Eye (tissue), 1 donor: ENCODE results near the gene EN1.
A peak's percentile ranks its signal among the peaks of the same experiment; 100 is the strongest.

Experiments used
- DNase-seq: peaks from one replicate; pipeline ENCODE4 v3.0.0-alpha.2; 2015

EN1 gene

DNA sequence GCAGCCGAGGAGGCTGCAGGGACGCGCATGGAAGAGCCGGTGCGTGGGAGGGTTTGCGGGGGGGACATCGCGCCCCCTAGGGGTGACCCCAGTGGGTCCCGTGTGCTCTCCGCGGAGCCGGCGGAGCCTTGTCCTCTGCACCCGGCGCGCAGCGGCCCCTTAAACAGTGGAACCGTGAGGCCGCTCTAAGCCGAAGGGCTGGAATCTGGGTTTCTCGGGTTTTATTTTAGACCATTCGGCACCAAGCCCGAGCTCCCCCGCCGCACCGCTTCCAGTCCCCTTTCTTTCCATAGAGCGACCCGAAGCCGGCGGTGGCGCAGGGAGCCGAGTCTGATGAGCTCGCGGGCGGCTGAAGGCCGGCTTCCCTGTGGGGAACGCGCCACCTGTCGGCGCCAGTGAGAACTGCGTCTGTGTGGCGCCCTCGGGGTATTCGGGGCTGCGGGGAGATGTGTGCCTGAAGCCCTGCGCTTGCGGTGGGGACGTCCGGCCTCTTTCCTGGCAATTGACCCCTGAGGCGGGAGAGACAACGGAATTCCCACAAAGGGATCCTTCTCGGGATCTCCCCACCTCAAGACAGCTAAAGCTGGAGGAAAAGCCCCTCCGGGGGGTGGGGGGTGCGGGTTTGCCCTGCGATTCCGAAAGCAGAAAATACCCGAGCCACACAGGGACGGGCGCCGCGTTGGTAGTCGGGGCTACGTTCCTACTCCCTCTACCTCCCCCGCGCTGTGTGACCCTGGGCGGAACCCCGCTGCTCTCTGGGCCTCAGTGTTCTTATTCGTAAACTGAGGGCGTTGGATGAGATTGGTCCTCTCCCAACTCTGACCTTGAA is 8.2 kb upstream of the EN1 start:
- peak; percentile 95 for DNase-seq

DNA sequence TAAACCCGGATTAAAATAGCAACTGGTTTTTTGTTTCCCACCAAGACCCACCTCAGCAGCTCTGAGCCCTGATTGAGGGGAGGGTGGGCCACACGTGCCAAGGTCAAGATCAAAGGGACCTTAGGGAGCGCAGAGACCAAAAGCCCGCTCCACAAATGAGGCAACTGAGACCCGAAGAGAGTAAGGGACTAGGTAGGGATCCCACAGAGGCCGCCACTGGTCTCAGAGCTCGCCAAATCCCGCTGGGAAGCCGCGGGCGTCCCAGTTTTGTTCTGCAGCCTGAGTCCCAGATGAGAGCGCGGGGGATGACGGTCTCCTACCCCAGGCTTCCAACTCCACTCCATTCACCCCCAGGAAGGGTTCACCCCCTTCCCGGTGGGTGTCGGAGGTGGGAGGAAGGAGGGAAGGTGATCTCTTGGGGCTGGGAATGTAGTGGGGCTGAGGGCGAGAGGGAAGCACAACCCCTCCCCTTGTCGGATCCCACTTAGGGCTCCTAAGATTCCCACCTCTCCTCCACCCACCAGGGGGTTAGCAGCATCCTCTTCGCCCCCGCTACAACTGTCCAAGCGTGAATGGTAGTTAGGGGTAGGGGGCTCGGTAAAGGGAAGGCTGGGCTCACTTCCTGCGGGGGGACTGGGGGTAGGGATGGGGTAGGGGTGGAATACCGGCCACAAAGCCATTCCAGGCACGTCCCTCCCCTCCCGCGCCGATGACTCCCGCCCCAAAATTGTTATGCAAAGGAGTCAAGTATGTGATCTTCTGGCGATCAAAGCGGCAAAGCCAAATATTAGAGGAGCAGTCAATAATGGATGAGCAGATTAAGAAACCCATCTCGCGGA is 7.3 kb upstream of the EN1 start:
- DNase-seq, result peak; percentile 43

- DNase-seq, result no peak
Measured at GRCh38 chr2:118853651-118854291, 6.3 kb upstream of the EN1 start.

DNA sequence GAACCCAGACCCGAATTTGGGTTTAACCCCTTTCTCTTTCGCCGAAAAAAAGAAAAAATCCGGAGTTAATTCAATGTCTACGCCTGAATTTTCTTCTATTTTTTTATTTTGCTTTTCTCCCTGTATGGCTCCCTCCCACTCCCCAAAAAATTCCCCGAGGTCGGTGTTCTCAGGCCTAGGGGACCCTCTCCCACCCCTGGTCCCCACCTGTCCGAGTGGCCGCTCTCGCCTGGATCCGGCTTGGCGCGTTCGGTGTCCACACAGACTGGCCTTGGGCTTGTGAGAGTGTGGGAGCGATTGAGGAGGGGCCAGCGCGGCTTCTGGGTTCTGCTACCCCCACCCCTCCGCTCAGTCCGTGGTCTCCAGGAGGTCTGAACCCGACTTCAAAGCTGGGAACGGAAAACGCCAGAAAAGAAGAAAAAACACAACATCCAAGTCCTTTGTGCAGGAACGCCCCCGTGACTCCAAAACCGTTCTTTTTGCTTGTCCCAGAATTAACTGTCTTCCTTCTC is 5.7 kb upstream of the EN1 start:
- DNase-seq, result no peak

- peak; percentile 69 for DNase-seq
Measured at GRCh38 chr2:118852605-118853128, 5.2 kb upstream of the EN1 start.

GRCh38 chr2:118851650-118852049 is 4.2 kb upstream of the EN1 start:
- peak; percentile 52 for DNase-seq

DNA sequence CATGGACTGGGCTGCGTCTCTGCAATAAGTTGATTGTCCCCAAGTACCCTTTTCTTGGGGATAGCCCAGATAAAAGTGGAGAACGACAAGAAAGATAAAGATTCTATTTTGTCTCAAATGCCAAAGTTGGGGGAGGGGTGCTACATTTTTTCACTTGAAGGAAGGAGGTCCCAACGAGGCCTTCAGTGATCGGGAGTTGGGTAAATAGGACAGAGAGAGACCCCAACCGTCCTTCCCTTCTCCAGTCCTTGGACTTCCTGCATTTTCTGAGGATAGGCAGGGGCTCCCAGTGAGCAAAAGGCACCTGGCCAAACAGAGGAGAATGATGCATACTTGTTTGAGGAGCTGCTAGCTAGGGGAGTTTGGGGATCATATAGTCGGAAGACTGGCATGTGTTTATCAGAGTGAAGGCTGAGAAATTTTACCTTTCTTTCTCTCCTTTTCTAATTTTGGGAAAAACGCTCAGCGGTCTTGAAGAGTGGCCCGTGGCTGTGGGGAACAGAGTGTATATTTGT is 3.5 kb upstream of the EN1 start:
- DNase-seq, result no peak

DNA sequence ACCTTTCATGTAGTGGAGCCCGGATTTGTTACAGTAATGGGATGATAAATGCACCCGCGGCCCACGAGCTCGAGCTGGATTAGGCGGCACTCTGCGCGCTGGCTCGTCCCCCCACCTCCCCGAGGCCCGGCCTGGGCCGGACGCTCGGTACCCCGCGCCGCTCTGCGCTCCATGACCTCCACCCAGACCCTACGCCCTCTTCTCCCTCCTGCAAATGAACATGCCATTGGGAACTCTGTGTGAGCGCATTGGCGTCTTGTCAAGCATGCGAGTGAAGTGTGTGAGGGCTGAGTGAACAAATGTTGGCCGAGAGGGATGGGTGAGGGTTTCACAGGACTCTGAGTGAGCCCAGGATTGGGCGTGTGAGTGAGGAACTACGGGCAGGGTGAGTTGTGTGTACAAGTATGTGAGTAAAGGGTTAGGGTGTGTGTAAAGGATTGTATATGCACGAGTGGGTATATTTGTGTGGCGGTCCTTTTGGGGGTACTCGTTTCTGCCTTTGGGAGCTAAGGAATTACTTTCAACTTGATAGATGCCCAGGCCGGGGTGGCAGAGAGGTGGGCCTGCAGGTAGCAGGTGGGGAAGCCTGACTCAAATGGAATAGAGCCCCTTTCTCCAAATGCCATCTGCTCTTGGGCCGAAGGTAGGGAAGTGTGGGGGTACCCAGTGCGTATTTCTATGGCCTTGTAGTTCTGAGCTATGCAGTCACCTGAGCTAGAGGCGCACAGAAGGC is 2.9 kb upstream of the EN1 start:
- DNase-seq, result peak; percentile 49

- peak; percentile 65 for DNase-seq
Measured at GRCh38 chr2:118849226-118850167, 2.0 kb upstream of the EN1 start.

- DNase-seq, result peak; percentile 59
Measured at GRCh38 chr2:118848381-118849225, 1.2 kb upstream of the EN1 start.

DNA sequence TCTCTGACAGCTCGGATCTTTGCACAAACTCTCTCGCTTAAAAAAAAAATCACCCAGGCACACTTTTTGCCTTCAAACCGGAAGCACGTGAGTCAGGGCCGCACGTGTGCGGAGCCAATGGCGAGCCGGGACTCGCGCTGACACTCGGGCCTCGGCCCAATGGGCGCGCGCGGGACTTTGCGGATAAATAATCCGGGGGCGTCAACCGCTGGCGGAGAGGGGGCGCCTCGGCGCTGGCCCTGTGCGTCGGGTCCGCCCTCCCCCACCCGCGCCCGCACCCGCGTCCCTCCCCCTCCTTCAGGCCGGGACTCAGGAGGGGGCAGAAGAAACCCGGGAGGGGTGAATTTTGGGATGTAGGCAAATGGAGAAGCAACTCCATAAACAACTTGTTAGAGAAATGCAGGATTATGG is 319 bp upstream of the EN1 start:
- DNase-seq, result peak; percentile 39

DNA sequence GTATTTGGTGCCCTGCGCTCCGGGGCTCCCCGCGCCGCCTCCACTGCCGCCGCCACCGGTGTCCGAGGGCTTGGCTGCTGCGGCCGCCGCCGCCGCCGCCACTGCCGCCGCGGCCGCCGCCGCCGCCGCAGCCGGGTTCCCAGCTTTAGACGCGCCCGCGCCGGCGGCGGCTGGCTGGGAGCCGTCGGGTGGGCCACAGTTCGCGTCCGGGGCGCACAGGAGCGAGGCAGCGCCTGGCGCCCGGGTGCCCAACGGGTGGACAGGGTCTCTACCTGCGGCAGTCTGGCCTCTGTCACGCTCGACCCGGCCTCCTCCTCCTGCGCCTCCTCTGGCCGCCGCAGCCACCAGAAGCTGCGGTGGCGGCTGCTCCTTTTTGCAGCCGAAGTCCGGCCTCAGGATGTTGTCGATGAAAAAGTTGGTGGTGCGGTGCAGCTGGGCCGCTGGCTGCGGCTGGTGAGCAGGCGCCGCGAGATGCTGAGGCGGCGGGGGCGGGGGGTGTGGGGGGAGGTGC is 951 bp downstream of the EN1 start:
- peak; percentile 46 for DNase-seq

DNA sequence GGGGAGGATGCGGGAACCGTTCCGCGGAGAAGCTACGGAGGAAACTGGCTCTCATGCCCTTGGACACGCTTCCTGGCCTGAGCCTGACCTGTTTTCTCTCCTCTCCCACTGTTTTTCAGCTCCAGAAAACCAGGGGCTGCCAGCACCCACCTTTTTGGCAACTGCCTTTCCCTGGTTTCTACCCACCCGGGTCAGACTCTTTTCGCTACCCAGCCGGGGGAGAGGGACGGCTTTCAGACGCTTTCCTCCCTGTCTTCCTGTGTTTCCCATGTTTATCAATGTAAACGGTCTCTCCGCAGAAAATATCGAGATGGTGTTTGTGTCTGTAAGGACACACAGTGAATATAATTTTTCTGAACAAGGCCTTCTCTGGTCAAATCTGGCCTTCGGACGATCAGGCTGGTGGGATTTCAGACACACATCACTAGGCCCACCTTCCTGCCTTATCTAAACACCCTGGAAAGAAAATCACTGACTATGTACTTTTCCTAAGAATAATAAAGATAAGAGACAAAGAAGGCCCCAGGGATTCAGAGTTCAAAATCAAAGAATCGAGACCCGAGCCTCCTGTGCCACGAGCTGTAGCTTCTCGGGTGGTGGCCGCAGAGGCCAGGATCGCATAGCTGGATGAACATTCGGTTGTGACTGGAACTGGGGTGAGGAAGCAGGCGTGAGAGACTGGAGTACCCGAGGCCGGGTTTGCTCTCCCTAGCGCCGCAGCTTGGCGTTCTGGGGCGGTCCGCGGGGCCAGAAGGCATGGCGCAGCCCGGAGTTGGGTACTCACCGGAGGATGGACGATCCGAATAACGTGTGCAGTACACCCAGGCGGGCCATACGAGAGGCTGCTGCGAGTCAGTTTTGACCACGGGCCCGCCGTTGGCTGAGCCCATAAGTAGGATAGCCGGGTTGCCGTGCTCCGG is 1.7 kb downstream of the EN1 start:
- peak; percentile 55 for DNase-seq

DNA sequence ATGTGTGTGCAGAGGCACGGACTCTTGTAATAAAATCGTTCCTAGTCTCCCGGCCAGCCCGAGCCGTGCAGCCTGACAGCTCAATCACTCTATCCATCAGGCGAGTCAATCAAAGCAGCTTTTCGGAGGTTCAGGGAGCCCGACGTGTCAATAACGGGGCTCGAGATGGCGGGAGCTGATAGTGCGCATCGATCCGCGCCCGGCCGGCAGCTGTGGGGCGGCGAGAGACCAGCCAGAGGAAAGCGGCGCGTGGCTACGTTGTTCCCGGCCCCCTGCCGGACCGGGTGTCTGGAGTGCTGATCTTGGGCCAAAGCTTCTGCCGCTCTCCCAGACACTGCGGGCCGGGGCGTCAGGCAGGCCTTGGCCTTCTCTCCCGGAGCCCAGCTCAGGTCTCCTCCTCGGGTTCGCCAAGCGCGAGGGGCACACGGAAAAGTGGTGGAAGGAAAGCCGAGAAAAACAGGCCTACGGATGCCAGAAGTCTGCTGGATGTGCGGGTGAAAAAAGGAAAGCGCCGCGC is 2.4 kb downstream of the EN1 start:
- peak; percentile 69 for DNase-seq

GRCh38 chr2:118844261-118845004 is 3.0 kb downstream of the EN1 start:
- peak; percentile 44 for DNase-seq

- DNase-seq, result peak; percentile 51
Measured at GRCh38 chr2:118843483-118844132, 3.8 kb downstream of the EN1 start.
